ENCODE data around the gene BHLHE41.

BHLHE41 gene

GRCh38 chr12:26086936-26087335 lies 37.9 kb downstream of the BHLHE41 start:
- no peak for DNase-seq (ENCODE audit: extremely low read depth in 1 of 2, low read depth in 1 of 2)

DNA sequence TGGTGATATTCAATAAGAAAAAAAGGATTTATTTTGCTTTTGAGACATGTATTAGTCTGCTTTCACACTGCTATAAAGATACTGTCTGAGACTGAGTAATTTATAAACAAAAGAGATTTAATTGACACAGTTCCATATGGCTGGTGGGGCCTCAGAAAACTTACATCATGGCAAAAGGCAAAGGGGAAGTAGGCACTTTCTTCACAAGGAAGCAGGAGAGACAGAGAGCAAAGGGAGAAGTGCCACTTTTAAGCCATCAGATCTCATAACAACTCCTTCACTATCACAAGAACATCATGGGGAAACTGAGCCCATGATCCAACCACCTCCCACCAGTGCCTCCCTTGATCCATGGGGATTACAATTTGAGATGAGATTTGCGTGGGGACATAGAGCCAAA lies 43.9 kb downstream of the BHLHE41 start:
- DNase-seq (ENCODE audit: extremely low read depth in 1 of 2, low read depth in 1 of 2): no peak

DNA sequence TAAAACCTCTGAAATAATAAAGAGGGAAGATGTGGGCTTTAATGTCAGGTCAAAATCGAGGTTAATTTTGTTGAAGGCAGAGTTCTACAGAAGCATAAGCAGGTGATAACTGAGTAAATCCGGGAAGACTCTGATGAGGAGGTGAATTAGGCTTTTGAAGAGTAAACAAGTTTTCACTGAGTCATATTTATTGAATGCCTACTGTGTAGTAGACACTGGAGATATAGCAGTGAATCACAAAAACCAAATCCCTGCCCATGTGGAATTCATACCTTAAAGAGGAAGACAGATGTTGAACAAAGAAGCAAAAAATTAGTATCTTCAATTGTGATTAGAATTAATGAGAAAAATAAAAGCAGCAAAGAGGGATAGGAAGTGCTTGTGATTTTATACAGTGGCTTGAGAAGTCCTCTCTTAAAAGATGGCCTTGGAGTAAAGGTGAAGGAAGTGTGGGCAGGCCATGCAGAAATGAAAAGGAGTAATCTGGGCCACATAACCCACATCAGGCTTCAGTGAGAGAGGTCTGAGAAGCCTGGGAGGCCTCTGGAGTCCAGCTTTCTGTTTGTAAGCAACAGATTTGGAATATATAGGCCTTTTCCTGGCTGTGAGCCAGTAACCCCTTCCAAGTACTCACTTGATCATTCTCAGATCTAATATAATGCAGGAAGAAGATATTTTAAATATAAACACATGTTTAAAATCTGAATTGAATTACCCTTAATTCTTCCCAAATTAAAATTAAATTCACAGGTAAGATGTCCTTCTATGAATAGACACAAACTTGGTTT lies 46.7 kb downstream of the BHLHE41 start:
- DNase-seq (ENCODE audit: extremely low read depth in 1 of 2, low read depth in 1 of 2): no peak
